Lower leg skin (tissue), 4 donors: Measurements from ENCODE around the gene GPBP1. TPM values are rescaled to one million over a fixed set of nuclear protein-coding genes. Genes with fewer than 3 reads are reported as not detected.

ENCODE experiments used
- DNase-seq, 2 donors: peaks; one replicate each; pipeline ENCODE4 v3.0.0-alpha.2; 2019; ENCODE audit warnings: low spot score in 2 of 2
- H3K4me3 ChIP-seq: fragments of 200-600 bp; sonication (generic); 2 replicates; pipeline ENCODE4 v1.5.1; 2017; ENCODE audit warnings: mild to moderate bottlenecking, low read depth; ENCODE audit not compliant: poor library complexity, severe bottlenecking
- POLR2A ChIP-seq, 2 donors: fragments of 450-650 bp; IDR thresholded peaks; one replicate each; pipeline ENCODE4 v1.6.1; 2016 to 2017; ENCODE audit warnings: antibody characterized with exemption in 2 of 2, mild to moderate bottlenecking in 1 of 2, moderate library complexity in 1 of 2
- WGBS, 2 donors: methylation state at CpG; one replicate each; pipeline ENCODE4 v1.1.5; 2018; 5-methylcytosine and 5-hydroxymethylcytosine counted together
- intact Hi-C: fragments of 100-400 bp; cut with DNase I; formaldehyde crosslinking; loops from one replicate; pipeline ENCODE4 v1.15.0; 2023; ENCODE audit warnings: low total_unique reads
- total RNA-seq, 4 donors: library from RNA; depleted of rRNA; stranded (reverse); fragments of >200 nt; gene quantifications; one replicate each; pipeline ENCODE4 v1.1.0, GENCODE V29; 2016
- TF ChIP-seq, protein P1 (sequence below), 3 donors: fragments of 450-650 bp; IDR thresholded peaks; one replicate each; pipeline ENCODE4 v1.5.1; 2016; ENCODE audit warnings: antibody characterized with exemption in 3 of 3, mild to moderate bottlenecking in 3 of 3, moderate library complexity in 2 of 3

GPBP1 gene
- total RNA-seq, 4 donors from 2014 or later, result 40.1 to 58.6 (median 52.7) TPM

DNA sequence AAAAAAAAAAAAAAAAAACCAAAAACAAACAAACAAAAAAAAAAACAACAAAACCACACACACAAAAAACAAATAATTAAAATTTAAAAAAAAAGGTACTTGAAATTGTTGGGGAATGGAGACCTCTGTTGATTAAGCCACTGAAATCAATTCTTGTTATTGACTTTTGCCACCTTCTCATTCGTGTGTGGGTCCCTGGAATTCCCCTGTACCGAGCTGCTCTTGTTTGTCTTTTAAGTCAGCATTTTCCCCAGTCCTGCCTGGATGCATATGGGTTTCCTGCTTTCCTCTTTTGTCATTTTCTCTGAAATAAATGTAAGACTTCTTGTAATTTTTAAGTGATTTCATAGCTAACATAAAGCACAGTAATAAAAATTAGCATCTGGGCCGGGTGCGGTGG is 45.5 kb downstream of the GPBP1 start:
- 76 to 78% methylated on average over 4 of the region's 4 CpGs for WGBS, 2 donors
- intact Hi-C loops, result loop anchor here (10.0 kb wide), 1 partner anchor 315 kb away; the partner anchor contains the start of gene SETD9
- no peak for TF ChIP-seq POLR2A (IDR thresholded peaks at IDR 0.05)
- DNase-seq, result no peak
- no peak overlapping the region for H3K4me3 ChIP-seq

DNA sequence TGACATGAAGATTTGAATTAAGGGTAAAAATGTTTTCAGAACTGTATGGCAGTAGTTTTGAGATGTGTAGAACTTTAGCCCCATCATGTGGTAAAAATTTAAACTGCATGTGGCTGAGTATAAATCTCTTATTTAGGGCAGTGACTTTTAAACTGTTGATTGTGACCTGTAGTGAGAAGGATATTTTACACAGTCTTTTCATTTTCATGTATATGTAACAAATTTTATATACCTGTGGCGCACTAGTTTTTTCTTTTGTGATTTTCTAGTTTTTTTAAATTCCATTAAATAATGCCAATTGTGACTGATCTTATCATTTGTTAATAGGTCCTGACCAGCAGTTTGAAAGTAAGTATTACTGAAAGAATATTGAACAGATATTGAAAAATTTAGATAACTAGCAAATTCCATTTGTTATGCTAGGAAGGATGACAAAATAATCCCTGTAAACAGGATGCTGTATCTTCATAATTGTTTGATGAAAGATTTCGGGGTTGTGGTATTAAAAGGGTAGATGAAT is 47.2 kb downstream of the GPBP1 start:
- TF ChIP-seq, protein P1, sequence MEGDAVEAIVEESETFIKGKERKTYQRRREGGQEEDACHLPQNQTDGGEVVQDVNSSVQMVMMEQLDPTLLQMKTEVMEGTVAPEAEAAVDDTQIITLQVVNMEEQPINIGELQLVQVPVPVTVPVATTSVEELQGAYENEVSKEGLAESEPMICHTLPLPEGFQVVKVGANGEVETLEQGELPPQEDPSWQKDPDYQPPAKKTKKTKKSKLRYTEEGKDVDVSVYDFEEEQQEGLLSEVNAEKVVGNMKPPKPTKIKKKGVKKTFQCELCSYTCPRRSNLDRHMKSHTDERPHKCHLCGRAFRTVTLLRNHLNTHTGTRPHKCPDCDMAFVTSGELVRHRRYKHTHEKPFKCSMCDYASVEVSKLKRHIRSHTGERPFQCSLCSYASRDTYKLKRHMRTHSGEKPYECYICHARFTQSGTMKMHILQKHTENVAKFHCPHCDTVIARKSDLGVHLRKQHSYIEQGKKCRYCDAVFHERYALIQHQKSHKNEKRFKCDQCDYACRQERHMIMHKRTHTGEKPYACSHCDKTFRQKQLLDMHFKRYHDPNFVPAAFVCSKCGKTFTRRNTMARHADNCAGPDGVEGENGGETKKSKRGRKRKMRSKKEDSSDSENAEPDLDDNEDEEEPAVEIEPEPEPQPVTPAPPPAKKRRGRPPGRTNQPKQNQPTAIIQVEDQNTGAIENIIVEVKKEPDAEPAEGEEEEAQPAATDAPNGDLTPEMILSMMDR (IDR thresholded peaks at IDR 0.05), result peak in 1 of 3 donors; percentile 87
- TF ChIP-seq POLR2A (IDR thresholded peaks at IDR 0.05), result no peak
- DNase-seq, result no peak
- no peak overlapping the region for H3K4me3 ChIP-seq
- WGBS, 2 donors, result 79 to 84% methylated on average over 2 of the region's 2 CpGs
- intact Hi-C loops, result no loop called here

DNA sequence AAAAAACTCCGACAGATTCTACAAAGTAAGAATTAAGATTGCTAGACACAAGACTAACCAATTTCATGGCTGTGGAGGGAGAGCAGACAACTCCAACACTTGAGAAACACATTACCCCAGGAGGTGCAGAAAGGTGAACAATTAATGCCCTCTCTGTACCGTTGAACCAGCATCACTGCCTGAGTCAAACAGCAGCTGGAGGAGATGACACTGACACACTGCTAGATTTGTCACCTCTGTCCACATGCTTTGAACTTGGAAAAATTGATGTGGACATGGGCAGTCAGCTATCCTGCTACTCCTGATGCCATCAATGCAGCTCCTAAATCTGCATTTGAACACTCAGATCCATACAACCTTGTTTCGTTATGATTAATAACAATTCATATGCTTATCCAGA is 51.7 kb downstream of the GPBP1 start:
- intact Hi-C loops, result no loop called here
- H3K4me3 ChIP-seq, result no peak overlapping the region
- DNase-seq, result no peak
- 87 to 88% methylated on average over 3 of the region's 3 CpGs for WGBS, 2 donors
- TF ChIP-seq, protein P1 (IDR thresholded peaks at IDR 0.05), result no peak
- TF ChIP-seq POLR2A (IDR thresholded peaks at IDR 0.05), result no peak

- no peak for DNase-seq
- TF ChIP-seq POLR2A (IDR thresholded peaks at IDR 0.05), result no peak
- TF ChIP-seq, protein P1 (IDR thresholded peaks at IDR 0.05), result no peak
- H3K4me3 ChIP-seq, result no peak overlapping the region
- WGBS, 2 donors, result 94 to 97% methylated on average over 4 of the region's 4 CpGs
- intact Hi-C loops, result no loop called here
Observed at GRCh38 chr5:57229313-57229712, 55.5 kb downstream of the GPBP1 start.

DNA sequence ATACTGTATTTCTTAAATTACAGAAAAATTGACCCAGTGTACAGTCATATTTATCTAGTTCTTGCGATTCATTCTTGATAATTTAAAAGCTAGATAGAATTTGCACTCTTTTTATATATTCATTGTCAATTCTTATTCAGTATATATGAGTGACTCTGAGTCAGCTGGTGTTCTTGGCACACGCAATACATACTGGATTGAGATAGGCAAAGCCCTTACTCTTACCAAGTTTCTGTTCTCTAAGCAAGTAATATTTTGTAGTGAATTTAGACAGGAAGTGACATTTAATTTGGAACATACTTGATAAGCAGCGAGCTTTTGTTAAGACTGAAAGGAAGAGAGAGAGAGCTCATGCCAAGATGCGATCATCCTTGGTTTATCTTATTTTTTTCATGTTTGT is 57.7 kb downstream of the GPBP1 start:
- H3K4me3 ChIP-seq, result no peak overlapping the region
- intact Hi-C loops, result no loop called here
- TF ChIP-seq, protein P1 (IDR thresholded peaks at IDR 0.05), result no peak
- TF ChIP-seq POLR2A (IDR thresholded peaks at IDR 0.05), result no peak
- WGBS, 2 donors, result 81 to 89% methylated on average over 4 of the region's 4 CpGs
- DNase-seq, result no peak

- DNase-seq, result no peak
- intact Hi-C loops, result no loop called here
- TF ChIP-seq POLR2A (IDR thresholded peaks at IDR 0.05), result no peak
- TF ChIP-seq, protein P1 (IDR thresholded peaks at IDR 0.05), result no peak
- no peak overlapping the region for H3K4me3 ChIP-seq
- 92 to 97% methylated on average over 6 of the region's 6 CpGs for WGBS, 2 donors
Observed at GRCh38 chr5:57232293-57233033, 58.6 kb downstream of the GPBP1 start.
